ENCODE data around the gene SLC35E3. TPM values are rescaled to one million over a fixed set of nuclear protein-coding genes. Genes with fewer than 3 reads are reported as not detected.
"Not testable (repeated sequence)": the region's sequence is repeated elsewhere in the genome, so short reads cannot be mapped to it uniquely, and the experiment has no call there.

Gene SLC35E3
- total RNA-seq, 1 donor from 2014 or later: 12.2 TPM

- no peak overlapping the region for H3K27ac ChIP-seq
- H3K4me3 ChIP-seq: no peak overlapping the region
- no peak for DNase-seq
- ATAC-seq: no peak
- H3K27me3 ChIP-seq: no peaks in the 10 kb centered on the region
- H3K36me3 ChIP-seq: peaks cover 15% of the 10 kb centered on the region
- TF ChIP-seq CTCF (IDR thresholded peaks at IDR 0.05): no peak
- peaks cover 8% of the 10 kb centered on the region for H3K4me1 ChIP-seq
- H3K9me3 ChIP-seq: no peaks in the 10 kb centered on the region
- intact Hi-C loops (cut with DNase I): no loop called here
Observed at GRCh38 chr12:68805592-68806120, 59.7 kb downstream of the SLC35E3 start.

GRCh38 chr12:68806488-68807237, 60.7 kb downstream of the SLC35E3 start:
- Histone ChIP-seq H3K9me3 (no peaks in the 10 kb centered on the region), H3K4me1 (peaks cover 14% of the 10 kb centered on the region), H3K4me3 (peak overlapping the region; percentile 96), H3K27ac (peak overlapping the region; percentile 98), H3K27me3 (no peaks in the 10 kb centered on the region), H3K36me3 (peaks cover 25% of the 10 kb centered on the region)
- no peak for TF ChIP-seq CTCF (IDR thresholded peaks at IDR 0.05)
- intact Hi-C loops (cut with DNase I): no loop called here
- no peak for ATAC-seq
- DNase-seq: no peak

- H3K9me3 ChIP-seq; DNase-seq; H3K27me3 ChIP-seq; intact Hi-C loops (cut with DNase I); ATAC-seq: not testable (repeated sequence)
- Histone ChIP-seq H3K4me3 (peak overlapping the region; percentile 96), H3K27ac (peak overlapping the region; percentile 98), H3K4me1 (peaks cover 20% of the 10 kb centered on the region), H3K36me3 (peaks cover 31% of the 10 kb centered on the region)
Observed at GRCh38 chr12:68807274-68807575, 61.2 kb downstream of the SLC35E3 start.

- H3K36me3 ChIP-seq: peaks cover 36% of the 10 kb centered on the region
- DNase-seq (peak; percentile 99), ATAC-seq (peak; percentile 96)
- TF ChIP-seq CTCF (IDR thresholded peaks at IDR 0.05): peak; percentile 84
- peak within 1 kb of the TSS; percentile 98 for H3K27ac ChIP-seq
- peak within 1 kb of the TSS; percentile 96 for H3K4me3 ChIP-seq
- H3K27me3 ChIP-seq: no peaks in the 10 kb centered on the region
- intact Hi-C loops (cut with DNase I): no loop called here
- peaks cover 26% of the 10 kb centered on the region for H3K4me1 ChIP-seq
- no peaks in the 10 kb centered on the region for H3K9me3 ChIP-seq
Observed at GRCh38 chr12:68807576-68808387, 61.8 kb downstream of the SLC35E3 start, which contains the start of gene MDM2. TSS of gene MDM2 (plus strand) at chr12:68808177. CDS start at chr12:68808478, 301 bp downstream.

GRCh38 chr12:68808388-68809189, 62.6 kb downstream of the SLC35E3 start:
- peak; percentile 77 for ATAC-seq
- H3K4me3 ChIP-seq: peak overlapping the region; percentile 96
- peaks cover 44% of the 10 kb centered on the region for H3K36me3 ChIP-seq
- intact Hi-C loops (cut with DNase I): no loop called here
- peak; percentile 92 for DNase-seq
- H3K9me3 ChIP-seq: no peaks in the 10 kb centered on the region
- H3K27me3 ChIP-seq: no peaks in the 10 kb centered on the region
- TF ChIP-seq CTCF (IDR thresholded peaks at IDR 0.05): no peak
- H3K4me1 ChIP-seq: peaks cover 33% of the 10 kb centered on the region
- H3K27ac ChIP-seq: peak overlapping the region; percentile 98
